Measurements from ENCODE around the gene KRT15.

The KRT15 gene

DNA sequence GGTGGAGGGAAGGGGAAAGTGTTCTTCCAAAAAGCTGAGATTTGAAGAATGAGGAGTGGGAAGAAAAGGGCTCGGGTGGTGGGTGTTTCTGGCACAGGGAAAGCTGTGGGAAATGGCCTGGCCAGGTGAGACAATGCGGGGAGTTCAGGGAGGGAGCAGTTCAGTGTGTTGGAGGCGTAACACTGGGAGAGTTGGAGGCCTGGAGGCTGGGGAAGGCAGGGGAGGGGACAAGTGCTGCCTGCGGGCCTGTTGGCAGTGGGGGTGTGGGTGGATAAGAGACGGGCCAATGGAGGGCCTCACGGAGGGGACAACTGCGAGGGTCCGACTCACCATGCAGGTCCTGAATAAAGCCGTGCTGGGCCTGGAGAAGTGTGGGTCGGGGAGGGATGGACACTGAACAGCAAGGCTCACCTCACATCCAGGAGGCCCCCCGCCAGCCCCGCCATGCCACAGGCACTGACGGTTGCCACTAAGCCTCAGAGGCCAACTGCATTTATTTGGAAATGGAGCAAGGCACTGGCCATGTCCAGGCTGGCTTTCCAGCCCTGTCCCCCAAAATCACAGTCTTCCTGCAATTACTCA, 27.2 kb upstream of the KRT15 start:
- in situ Hi-C loops (cut with HindIII; ENCODE audit: low sequenced_read_pairs), result loop anchor here (25.0 kb wide), 1 partner anchor 634 kb away; no protein-coding TSS in a partner anchor

DNA sequence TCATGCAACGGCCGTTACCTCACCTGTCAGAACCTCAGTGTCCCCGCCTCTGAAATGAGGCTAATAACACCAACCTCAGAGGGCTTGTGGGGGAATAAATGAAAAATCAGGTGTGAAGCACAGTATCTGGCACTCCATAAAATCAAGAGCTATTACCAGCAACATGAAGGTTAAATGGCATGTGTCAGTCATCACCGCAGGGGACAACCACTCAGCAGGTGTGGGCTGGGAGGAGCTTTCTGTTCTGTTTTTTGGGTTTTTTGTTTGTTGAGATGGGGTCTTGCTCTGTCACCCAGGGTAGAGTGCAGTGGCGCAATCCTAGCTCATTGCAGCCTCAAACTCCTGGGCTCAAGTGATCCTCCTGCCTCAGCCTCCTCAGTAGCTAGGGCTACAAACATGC, 26.2 kb upstream of the KRT15 start:
- in situ Hi-C loops (cut with HindIII; ENCODE audit: low sequenced_read_pairs), result loop anchor here (25.0 kb wide), 1 partner anchor 633 kb away; no protein-coding TSS in a partner anchor

DNA sequence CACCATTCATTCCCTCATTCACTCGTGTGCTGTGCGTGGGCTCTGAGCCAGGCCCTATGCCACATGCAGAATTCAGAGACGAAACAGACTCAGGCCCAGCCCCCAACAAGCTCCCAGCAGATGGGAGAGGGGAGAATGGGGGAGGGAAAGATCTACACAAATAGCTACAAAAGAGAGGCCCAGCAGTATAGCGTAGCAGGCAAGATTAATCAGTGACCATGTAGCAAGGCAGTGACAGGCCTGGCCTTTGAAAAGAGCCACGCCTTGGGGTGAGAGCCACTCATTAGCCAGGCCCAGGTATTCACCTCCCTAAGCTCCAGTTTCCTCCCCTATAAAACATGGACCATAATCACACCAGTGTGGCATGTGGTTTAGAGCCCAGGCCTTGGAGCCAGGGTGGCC, 25.8 kb upstream of the KRT15 start:
- in situ Hi-C loops (cut with HindIII; ENCODE audit: low sequenced_read_pairs), result loop anchor here (25.0 kb wide), 1 partner anchor 632 kb away; no protein-coding TSS in a partner anchor

DNA sequence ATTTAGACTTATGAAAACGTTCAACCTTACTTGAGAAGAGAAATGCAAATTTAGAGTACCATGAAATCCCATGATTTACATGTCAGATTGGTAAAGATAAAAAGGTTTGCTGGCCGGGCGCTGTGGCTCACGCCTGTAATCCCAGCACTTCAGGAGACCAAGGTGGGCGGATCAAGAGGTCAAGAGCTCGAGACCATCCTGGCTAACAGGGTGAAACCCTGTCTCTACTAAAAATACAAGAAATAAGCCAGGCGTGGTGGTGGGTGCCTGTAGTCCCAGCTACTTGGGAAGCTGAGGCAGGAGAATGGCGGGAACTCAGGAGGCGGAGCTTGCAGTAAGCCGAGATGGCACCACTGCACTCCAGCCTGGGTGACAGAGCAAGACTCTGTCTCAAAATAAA, 24.1 kb upstream of the KRT15 start:
- in situ Hi-C loops (cut with HindIII; ENCODE audit: low sequenced_read_pairs), result loop anchor here (25.0 kb wide), 1 partner anchor 630 kb away; no protein-coding TSS in a partner anchor

DNA sequence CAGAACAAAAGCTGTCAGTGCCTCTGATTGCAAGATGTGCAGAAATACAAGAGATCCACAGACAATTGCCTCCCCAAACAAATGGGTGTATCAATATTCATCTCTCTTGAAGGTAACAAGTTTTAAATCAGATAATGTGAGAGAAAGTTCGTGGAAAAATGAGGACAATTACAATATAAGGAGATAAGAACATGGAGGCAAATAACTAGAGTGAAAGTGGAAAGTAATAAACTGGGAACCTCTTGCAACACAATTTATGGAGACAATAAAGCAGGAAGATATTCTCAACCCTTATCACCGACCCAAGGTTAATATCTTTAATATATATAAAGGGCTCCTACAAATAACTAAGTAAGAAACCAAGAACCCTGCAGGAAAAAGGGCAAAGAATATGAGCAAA, 23.7 kb upstream of the KRT15 start:
- in situ Hi-C loops (cut with HindIII; ENCODE audit: low sequenced_read_pairs), result loop anchor here (25.0 kb wide), 1 partner anchor 630 kb away; no protein-coding TSS in a partner anchor

DNA sequence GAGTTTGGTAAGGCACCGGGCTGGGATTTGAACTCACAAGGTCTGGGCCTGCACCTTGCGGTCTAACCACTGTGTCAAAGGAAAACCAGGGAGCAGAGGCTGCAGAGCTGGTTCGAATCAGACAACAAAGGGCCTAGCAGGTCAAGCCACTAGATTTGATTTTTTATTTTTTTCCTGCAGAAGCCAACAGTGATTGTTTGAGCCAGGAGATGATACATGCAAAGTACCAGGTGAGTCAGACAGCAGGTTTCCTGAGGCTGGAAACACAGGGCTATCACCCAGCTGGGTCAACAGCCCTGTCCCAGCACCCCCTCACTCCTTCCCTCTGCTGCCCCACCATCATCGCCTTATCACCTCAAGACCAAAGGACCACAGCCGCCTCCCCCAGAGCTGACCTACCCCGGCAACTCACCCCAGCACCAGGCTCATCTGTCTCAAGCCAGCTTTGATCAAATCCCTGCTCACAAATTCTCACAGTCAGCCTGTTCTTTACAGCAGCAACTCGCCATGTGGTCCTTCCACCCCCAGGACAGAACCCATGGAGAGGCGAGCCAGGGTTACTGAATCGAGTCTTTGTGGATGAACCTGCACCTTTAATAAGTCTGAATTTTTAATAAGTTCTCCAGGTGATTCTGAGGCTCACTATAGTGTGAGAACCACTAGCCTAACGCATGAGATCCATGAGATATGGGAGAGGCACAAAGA, 22.4 kb upstream of the KRT15 start:
- in situ Hi-C loops (cut with HindIII; ENCODE audit: low sequenced_read_pairs), result loop anchor here (25.0 kb wide), 1 partner anchor 629 kb away; no protein-coding TSS in a partner anchor

DNA sequence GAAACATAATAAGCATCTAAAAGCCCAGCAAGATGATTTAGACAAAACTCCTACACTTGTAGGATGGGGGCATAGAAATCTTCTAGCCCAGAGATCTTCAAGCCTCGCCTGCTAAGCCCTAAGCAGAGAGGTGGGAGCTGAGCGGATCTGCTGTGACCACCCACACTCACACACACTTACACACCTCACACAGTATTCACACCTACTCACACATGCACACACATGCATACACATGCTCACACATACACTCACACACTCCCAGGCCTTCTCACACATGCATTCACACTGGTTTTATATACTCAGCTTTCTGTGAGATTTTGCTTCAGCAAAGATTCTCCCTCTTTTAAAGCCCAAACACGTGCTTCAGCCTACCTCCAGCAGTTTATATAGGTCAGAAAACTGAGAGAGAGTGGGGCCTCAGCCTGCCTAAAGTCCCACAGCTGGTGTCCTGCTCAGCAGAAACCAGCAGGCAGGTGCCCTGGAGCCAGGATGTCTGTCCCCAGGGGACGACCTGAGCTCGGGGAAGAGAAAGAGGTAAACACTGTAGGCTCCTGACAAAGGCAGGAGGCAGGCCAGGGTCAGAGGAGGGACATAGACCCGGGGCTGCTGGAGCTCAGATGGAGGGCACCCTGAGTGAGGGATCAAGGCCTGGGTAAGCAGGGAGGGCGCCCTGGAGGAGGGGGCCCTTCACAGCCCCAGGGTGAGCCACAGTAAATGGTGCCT, 21.4 kb upstream of the KRT15 start:
- in situ Hi-C loops (cut with HindIII; ENCODE audit: low sequenced_read_pairs), result loop anchor here (10.0 to 25.0 kb wide), 2 partner anchors 135 to 628 kb away; no protein-coding TSS in a partner anchor

DNA sequence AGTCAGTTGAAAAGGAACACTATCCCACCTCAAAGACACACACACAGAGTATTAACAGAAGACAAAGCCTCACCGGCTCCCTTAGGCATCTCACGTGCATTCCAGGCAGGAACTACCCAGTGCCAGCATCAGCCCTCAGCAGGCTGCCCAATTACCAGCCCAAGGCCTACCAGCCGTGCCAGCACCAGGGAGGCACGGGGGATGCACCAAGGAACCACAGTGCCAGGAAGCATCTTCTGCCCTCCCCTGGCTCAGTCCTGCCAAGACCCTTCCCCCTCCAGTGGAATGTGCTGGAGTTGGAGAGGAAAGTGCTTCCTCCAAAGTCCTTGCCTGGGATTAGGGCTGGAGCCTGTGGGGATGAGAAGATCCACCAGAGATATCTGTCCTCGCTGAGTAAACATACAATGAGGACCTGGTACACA, 20.4 kb upstream of the KRT15 start:
- in situ Hi-C loops (cut with HindIII; ENCODE audit: low sequenced_read_pairs), result loop anchor here (10.0 to 25.0 kb wide), 2 partner anchors 134 to 627 kb away; no protein-coding TSS in a partner anchor

DNA sequence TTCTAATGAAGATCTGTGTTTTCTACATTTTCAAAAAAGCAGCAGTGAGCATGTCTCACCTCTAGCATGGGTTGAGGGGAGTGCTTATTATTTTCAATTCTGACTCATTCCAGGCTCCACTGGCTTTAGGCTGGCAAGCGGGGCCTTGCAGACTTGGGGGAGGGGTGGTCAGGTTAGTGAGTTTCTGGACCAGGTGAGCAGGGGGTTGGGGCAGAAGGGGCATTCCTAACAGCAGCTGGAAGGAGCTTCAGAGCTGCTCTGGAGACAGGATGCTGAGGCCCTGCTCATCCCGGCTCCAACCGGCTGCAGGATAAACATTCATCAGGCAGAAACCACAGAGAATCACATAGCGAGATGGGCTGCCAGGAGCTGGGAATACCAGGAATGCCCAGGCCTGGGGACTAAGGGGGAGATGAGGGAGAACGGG, 19.9 kb upstream of the KRT15 start:
- in situ Hi-C loops (cut with HindIII; ENCODE audit: low sequenced_read_pairs), result loop anchor here (10.0 to 25.0 kb wide), 2 partner anchors 134 to 626 kb away; no protein-coding TSS in a partner anchor

DNA sequence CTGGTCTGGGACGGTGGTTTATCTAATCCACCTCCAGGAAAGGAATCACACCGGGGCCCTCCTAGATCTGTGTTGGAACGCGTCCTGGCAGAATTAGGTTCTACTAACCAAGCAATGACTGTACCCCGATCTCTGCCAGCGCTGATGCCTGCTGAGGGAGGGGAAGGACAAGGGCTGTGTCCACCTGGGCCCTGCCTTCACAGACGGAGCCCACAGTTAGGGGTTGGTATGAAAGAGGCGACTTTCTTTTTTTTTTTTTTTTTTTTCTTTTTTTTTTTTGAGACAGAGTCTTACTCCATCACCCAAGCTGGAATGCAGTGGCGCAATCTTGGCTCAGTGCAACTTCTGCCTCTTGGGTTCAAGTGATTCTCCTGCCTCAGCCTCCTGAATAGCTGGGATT, 19.3 kb upstream of the KRT15 start:
- in situ Hi-C loops (cut with HindIII; ENCODE audit: low sequenced_read_pairs), result loop anchor here (10.0 to 25.0 kb wide), 2 partner anchors 133 to 626 kb away; no protein-coding TSS in a partner anchor

DNA sequence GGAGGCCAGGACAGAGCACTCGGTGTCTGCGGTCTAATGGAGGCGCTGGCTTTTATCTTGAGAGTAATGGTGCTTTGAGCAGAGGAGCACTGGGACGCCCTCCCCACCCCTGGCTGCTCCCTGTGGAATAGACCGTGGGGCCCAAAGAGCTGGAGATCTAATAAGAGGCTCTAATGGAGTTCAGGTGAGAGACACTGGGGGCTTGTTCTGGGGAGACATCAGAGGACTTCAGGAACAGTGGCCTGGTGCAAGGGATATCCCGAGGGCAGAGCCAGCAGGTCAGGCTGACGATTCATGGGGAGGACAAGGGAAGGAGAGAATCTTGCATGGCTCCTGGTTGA, 18.9 kb upstream of the KRT15 start:
- in situ Hi-C loops (cut with HindIII; ENCODE audit: low sequenced_read_pairs), result loop anchor here (10.0 to 25.0 kb wide), 2 partner anchors 133 to 625 kb away; no protein-coding TSS in a partner anchor

DNA sequence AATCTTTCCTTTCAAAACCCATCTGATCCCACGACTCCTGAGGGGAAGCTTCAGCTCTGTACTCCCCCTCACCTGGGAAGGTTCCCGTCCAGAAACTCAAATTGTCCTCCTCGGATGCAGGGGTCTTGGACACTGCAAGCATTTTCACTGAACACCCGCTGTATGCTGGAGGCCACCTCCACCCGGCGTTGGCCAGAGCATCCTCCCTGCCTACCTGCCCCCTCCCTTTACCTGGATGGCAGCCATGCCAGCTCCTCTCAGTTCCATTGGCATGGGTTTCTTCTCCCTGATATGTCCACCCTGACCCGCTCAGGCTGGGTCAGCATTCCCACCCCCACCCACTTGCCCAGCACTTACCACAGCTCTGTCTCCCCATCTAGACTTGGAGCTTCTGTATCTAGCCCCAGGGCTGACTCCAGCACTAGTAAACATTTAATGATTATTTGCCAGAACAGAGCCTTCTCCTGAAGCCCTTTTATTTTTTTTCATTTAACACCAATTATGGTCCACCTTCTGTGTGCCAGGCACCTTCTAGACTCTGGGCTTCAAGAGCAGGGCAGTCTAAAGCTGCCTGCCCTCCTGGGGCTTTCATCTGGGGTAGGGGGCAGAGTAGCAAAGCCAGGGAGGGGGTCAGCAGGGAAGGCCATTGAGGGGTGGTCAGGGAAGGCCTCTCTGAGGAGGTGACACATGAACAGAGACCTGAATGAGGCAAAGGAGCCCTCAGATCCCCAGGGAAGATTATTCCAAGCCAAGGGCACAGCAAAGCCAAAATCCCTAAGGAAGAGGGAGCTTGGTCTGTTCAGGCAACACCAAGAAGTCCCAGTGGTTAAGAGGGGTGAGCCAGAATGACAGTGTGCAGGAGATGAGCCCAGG, 18.3 kb upstream of the KRT15 start:
- in situ Hi-C loops (cut with HindIII; ENCODE audit: low sequenced_read_pairs), result loop anchor here (10.0 to 25.0 kb wide), 2 partner anchors 132 to 625 kb away; no protein-coding TSS in a partner anchor

DNA sequence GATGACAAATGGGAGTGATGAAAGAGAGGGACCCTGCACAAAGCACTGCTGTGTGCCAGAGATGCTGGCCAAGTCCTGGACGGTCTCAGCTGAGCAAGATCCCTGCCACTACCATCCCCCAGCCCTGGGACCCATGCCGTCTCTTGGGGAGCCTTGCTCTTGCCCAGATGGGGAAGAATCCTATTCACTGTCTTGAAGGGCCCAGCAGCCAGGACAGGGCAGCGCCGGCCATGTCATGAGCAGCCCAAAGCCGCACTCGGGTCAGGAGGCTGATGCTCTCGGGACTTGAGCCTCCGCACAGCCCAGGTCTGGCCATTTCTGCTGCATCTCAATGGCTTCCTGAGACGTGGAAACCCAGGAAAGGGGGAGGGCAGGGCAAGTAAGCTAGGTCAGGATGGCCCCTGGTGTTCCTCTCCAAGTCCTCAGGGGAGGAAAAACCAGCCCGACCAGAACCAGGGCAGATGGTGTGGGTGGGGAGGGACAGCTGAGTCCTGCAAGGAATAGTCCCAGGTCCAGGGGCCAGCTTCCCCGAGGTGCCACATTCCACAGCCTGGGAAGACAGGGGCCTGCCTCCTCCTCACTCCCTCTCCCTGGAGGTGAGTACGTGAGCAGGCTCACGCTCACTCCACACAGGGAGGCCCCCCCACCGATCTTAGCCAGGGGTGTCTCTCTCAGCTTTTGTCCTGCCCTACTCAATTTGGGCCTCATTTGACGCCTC, 17.2 kb upstream of the KRT15 start:
- in situ Hi-C loops (cut with HindIII; ENCODE audit: low sequenced_read_pairs), result loop anchor here (10.0 to 25.0 kb wide), 2 partner anchors 131 to 624 kb away; no protein-coding TSS in a partner anchor

DNA sequence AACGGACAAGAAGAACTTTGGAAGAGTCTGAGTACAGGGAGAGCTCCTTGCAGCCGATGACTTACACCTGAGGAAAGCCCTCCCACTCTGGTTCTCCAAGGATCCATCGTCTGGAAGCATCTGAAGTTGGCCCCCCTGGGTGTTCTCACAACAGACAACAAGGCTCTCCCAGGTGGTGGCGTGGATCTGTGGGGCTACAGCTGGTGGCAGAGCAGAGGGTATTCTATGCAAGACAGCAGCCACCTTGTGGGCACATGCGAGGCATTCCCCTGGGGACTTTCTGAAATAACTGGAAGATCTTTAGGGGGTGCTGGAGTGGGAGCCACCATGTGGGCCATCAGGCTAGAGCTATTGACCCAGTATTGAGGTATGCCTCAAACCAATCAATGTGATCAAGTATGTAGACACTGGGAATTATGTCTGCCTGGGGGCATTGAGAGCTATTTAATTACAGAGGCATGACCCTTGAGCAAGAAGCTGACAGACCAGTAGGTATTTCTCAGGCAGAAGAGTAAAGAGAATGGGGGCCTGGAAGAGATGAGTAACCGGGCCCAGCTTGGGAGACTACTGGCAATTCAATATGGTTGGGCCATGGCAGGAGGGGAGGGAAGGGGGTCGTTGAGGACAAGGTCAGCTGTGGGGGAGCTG, 16.3 kb upstream of the KRT15 start:
- in situ Hi-C loops (cut with HindIII; ENCODE audit: low sequenced_read_pairs), result loop anchor here (10.0 to 25.0 kb wide), 2 partner anchors 130 to 623 kb away; no protein-coding TSS in a partner anchor

DNA sequence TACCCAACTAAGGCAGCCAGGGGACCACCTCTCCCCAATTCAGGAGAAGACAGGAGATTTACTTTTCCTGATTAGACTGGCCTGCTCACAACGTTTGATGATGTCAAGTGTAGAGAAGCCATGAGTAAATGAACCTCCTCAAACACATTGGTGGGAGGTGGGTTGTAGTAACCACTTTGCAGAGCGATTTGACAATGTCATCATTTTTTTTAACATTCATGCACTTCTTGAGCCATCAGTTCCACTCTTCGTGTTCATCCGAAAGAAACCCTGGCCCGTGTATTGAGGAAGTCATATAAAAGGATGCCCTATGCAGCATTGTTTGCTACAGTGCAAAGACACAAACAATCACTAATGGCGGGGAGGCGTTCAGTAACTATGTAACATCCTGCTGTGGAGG, 14.9 kb upstream of the KRT15 start:
- in situ Hi-C loops (cut with HindIII; ENCODE audit: low sequenced_read_pairs), result loop anchor here (10.0 to 25.0 kb wide), 2 partner anchors 129 to 621 kb away; no protein-coding TSS in a partner anchor

DNA sequence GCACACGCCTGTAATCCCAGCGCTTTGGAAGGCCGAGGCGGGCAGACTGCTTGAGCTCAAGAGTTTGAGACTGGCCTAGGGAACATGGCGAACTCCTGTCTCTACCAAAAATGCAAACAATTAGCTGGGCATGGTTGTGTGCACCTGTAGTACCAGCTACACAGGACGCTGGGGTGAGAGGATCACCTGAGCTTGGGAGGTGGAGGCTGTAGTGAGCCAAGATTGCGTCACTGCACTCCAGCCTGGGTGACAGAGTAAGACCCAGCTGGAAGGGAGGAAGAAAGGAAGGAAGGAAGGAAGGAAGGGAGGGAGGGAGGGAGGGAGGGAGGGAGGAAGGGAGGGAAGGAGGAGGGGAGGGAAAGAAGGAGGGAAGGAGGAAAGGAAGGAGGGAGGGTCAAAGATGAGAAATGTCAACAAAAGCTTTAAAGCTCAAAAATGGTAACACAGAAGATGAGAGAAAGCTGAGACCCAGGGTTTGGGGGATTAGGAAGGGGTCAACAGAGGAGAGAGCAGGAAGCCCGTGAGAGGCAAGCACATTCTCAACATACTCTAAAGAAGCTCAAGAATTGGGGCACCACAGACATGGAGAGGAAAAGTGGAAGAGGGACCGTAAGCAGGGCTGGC, 14.4 kb upstream of the KRT15 start:
- in situ Hi-C loops (cut with HindIII; ENCODE audit: low sequenced_read_pairs), result loop anchor here (10.0 to 25.0 kb wide), 2 partner anchors 128 to 621 kb away; no protein-coding TSS in a partner anchor

DNA sequence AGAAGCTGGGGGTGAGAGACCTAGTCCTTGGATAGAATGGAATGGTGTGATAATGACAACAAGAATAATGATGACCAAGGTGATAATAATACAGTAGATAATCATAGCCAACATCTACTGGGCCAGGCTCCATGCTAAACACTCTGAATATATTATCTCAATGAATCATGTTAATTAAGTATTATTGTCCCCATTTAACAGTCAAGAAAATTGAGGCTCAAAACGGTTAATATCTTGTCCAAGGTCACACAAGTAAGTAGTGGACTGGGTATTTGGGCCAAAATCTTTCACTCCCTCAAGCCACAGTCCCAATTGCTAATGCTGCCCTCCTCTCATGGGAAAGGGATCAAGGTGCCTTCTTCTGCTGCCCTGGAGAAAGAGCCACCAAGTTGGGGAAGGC, 13.3 kb upstream of the KRT15 start:
- in situ Hi-C loops (cut with HindIII; ENCODE audit: low sequenced_read_pairs), result loop anchor here (10.0 to 25.0 kb wide), 2 partner anchors 127 to 620 kb away; no protein-coding TSS in a partner anchor

Data from endothelial cell of hepatic sinusoid (primary cell).